Sigmoid colon (tissue), 4 donors: ENCODE results near the gene ASB2.

Experiments used
- POLR2A ChIP-seq, 2 donors: fragments of 450-650 bp; IDR thresholded peaks; one replicate each; pipeline ENCODE4 v1.6.1; 2016; ENCODE audit warnings: antibody characterized with exemption in 2 of 2, mild to moderate bottlenecking in 2 of 2, moderate library complexity in 2 of 2
- POLR2AphosphoS5 ChIP-seq, 4 donors: sonication (generic); formaldehyde crosslinking; IDR thresholded peaks; one replicate each; pipeline ENCODE4 v1.6.1; 2017; ENCODE audit warnings: antibody characterized with exemption in 4 of 4
- TF ChIP-seq, protein P1 (sequence below), 4 experiments: fragments of 450-650 bp in 3 of 4; fragments of 200-600 bp in 1 of 4; IDR thresholded peaks; one replicate each; pipeline ENCODE4 v1.5.1; 2016 to 2019; ENCODE audit warnings: antibody characterized with exemption in 4 of 4, mild to moderate bottlenecking in 3 of 4, moderate library complexity in 2 of 4

DNA sequence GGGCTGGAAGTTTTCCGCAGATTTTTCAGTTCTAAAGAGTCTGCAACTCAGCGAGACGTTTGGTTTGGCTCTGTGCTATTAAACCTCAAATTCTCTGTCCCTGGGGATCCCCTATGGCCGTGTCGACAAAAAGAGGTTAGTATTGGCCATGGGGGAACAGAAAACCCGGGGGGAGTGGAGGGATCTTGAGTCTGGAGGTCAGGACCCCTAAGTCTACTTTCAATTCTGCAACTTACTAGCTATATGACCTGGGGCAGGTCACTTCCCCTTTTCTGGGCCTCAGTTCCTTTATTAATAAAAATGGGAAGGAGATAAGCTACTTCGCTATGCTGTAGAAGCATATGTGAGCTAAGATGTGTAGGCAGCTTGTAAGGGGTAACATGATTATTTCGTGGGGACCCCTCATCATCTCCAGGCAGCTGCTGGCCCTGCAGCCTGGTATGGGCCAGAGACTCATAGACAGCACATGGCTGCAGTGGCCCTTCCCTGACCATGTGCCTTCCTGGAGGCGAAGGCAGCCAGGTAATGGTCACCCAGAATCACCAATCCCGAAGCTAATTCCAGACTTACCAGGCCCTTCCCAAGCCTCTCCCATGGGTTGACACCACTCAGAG is 8.6 kb downstream of the ASB2 start:
- TF ChIP-seq, protein P1, sequence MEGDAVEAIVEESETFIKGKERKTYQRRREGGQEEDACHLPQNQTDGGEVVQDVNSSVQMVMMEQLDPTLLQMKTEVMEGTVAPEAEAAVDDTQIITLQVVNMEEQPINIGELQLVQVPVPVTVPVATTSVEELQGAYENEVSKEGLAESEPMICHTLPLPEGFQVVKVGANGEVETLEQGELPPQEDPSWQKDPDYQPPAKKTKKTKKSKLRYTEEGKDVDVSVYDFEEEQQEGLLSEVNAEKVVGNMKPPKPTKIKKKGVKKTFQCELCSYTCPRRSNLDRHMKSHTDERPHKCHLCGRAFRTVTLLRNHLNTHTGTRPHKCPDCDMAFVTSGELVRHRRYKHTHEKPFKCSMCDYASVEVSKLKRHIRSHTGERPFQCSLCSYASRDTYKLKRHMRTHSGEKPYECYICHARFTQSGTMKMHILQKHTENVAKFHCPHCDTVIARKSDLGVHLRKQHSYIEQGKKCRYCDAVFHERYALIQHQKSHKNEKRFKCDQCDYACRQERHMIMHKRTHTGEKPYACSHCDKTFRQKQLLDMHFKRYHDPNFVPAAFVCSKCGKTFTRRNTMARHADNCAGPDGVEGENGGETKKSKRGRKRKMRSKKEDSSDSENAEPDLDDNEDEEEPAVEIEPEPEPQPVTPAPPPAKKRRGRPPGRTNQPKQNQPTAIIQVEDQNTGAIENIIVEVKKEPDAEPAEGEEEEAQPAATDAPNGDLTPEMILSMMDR (IDR thresholded peaks at IDR 0.05): no peak
- TF ChIP-seq POLR2A (IDR thresholded peaks at IDR 0.05) (no peak), POLR2AphosphoS5 (IDR thresholded peaks at IDR 0.05) (no peak)
